DND-41 (cell line): ENCODE data around the gene TM4SF1.

ENCODE experiments used
- EZH2 ChIP-seq: IDR thresholded peaks from 3 replicates; pipeline ENCODE4 v1.6.1; 2012; ENCODE audit warnings: borderline replicate concordance, low read depth, mild to moderate bottlenecking, moderate library complexity, low read length, inconsistent platforms; ENCODE audit not compliant: severe bottlenecking
- TF ChIP-seq, protein P1 (sequence below): IDR thresholded peaks from 2 replicates; pipeline ENCODE4 v1.5.1; 2012; ENCODE audit warnings: borderline replicate concordance, low read length, moderate library complexity, mild to moderate bottlenecking; ENCODE audit not compliant: poor library complexity, severe bottlenecking; ENCODE audit errors: extremely low read depth

DNA sequence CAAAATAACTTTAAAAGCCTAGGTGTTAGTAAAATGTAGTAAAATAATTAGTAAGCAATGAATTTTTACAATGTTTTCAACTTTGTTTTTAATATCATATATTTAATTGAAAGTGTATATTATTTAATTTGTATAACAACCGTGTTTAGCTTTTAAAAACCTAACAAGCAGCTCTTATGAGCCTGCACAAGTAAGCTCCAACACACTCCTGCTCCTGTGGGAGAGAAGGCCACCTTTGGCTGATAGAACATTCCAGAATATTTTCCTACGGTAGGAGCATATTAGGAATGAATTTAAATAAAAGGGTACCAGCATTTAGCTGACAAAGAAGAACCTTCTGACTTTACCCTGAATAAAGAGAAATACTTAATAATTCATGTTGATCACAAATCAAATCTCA lies 40.3 kb upstream of the TM4SF1 start:
- TF ChIP-seq, protein P1, sequence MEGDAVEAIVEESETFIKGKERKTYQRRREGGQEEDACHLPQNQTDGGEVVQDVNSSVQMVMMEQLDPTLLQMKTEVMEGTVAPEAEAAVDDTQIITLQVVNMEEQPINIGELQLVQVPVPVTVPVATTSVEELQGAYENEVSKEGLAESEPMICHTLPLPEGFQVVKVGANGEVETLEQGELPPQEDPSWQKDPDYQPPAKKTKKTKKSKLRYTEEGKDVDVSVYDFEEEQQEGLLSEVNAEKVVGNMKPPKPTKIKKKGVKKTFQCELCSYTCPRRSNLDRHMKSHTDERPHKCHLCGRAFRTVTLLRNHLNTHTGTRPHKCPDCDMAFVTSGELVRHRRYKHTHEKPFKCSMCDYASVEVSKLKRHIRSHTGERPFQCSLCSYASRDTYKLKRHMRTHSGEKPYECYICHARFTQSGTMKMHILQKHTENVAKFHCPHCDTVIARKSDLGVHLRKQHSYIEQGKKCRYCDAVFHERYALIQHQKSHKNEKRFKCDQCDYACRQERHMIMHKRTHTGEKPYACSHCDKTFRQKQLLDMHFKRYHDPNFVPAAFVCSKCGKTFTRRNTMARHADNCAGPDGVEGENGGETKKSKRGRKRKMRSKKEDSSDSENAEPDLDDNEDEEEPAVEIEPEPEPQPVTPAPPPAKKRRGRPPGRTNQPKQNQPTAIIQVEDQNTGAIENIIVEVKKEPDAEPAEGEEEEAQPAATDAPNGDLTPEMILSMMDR = no peak
- no peak for TF ChIP-seq EZH2
